Measurements from ENCODE around the gene SEC14L2.

The SEC14L2 gene

GRCh38 chr22:30470655-30471054 lies 73.8 kb downstream of the SEC14L2 start:
- no peak for TF ChIP-seq MAX (IDR thresholded peaks at IDR 0.05; ENCODE audit: low read depth, low read length)
- TF ChIP-seq MYC (IDR thresholded peaks at IDR 0.05; ENCODE audit: low read depth, low read length), result no peak
- no peak for TF ChIP-seq POLR2A (IDR thresholded peaks at IDR 0.05; ENCODE audit: extremely low read depth, insufficient read length)
- no peak for TF ChIP-seq CTCF (IDR thresholded peaks at IDR 0.05; ENCODE audit: low read depth, low read length)
- no peak for DNase-seq (ENCODE audit: low read depth)
- no peak overlapping the region for H3K4me3 ChIP-seq (ENCODE audit: low read depth, low read length)

- no peak within 1 kb of the TSS for H3K4me3 ChIP-seq (ENCODE audit: low read depth, low read length)
- no peak for TF ChIP-seq POLR2A (IDR thresholded peaks at IDR 0.05; ENCODE audit: extremely low read depth, insufficient read length)
- TF ChIP-seq CTCF (IDR thresholded peaks at IDR 0.05; ENCODE audit: low read depth, low read length), result no peak
- TF ChIP-seq MYC (IDR thresholded peaks at IDR 0.05; ENCODE audit: low read depth, low read length), result no peak
- no peak for TF ChIP-seq MAX (IDR thresholded peaks at IDR 0.05; ENCODE audit: low read depth, low read length)
- DNase-seq (ENCODE audit: low read depth), result no peak
Observed at GRCh38 chr22:30471616-30472318, 74.9 kb downstream of the SEC14L2 start, which contains the start of gene SEC14L3. Gene SEC14L3, minus strand, starts transcription at chr22:30472017. Its CDS starts 59 bp downstream, at chr22:30471958.

GRCh38 chr22:30472994-30473720 lies 76.3 kb downstream of the SEC14L2 start:
- DNase-seq (ENCODE audit: low read depth), result no peak
- H3K4me3 ChIP-seq (ENCODE audit: low read depth, low read length), result no peak overlapping the region
- TF ChIP-seq MYC (IDR thresholded peaks at IDR 0.05; ENCODE audit: low read depth, low read length), result no peak
- TF ChIP-seq POLR2A (IDR thresholded peaks at IDR 0.05; ENCODE audit: extremely low read depth, insufficient read length), result no peak
- TF ChIP-seq MAX (IDR thresholded peaks at IDR 0.05; ENCODE audit: low read depth, low read length), result no peak
- no peak for TF ChIP-seq CTCF (IDR thresholded peaks at IDR 0.05; ENCODE audit: low read depth, low read length)

GRCh38 chr22:30474121-30474520 lies 77.3 kb downstream of the SEC14L2 start:
- TF ChIP-seq MAX (IDR thresholded peaks at IDR 0.05; ENCODE audit: low read depth, low read length) (no peak), CTCF (IDR thresholded peaks at IDR 0.05; ENCODE audit: low read depth, low read length) (no peak), MYC (IDR thresholded peaks at IDR 0.05; ENCODE audit: low read depth, low read length) (no peak), POLR2A (IDR thresholded peaks at IDR 0.05; ENCODE audit: extremely low read depth, insufficient read length) (no peak)
- no peak overlapping the region for H3K4me3 ChIP-seq (ENCODE audit: low read depth, low read length)
- DNase-seq (ENCODE audit: low read depth), result no peak
